Vagina (tissue), 2 donors: Measurements from ENCODE around the gene CRYZ.
"Not testable (repeated sequence)": the region's sequence is repeated elsewhere in the genome, so short reads cannot be mapped to it uniquely, and the experiment has no call there.

Experiments
- CTCF ChIP-seq, 3 experiments: fragments of 450-650 bp in 2 of 3; fragments of 200-600 bp in 1 of 3; sonication (generic) in 1 of 3; IDR thresholded peaks; one replicate each; pipeline ENCODE4 v1.5.1; 2017 to 2019; ENCODE audit warnings: antibody characterized with exemption in 3 of 3, mild to moderate bottlenecking in 2 of 3, moderate library complexity in 2 of 3
- POLR2AphosphoS5 ChIP-seq, 2 donors: sonication (generic); formaldehyde crosslinking; IDR thresholded peaks; one replicate each; pipeline ENCODE4 v1.9.0; 2017; ENCODE audit warnings: antibody characterized with exemption in 2 of 2, mild to moderate bottlenecking in 2 of 2, low read depth in 1 of 2; ENCODE audit not compliant: insufficient read depth in 1 of 2

- not testable (repeated sequence) for TF ChIP-seq POLR2AphosphoS5 (IDR thresholded peaks at IDR 0.05; ENCODE audit: insufficient read depth in 1 of 2, low read depth in 1 of 2); CTCF (IDR thresholded peaks at IDR 0.05)
Measured at GRCh38 chr1:74745247-74745646, 12.4 kb upstream of the CRYZ start.
